Stimulated activated CD4-positive, alpha-beta T cell treated with anti-CD3 and anti-CD28 coated beads, Interleukin-12 subunit alpha, Interleukin-12 subunit beta, amount 100 ng/mL, for 48 hours (primary cell): ENCODE results near the gene MED27.

Source experiments
- DNase-seq, 3 donors: peaks; one replicate each; pipeline ENCODE4 v3.0.0-alpha.2; 2020; ENCODE audit warnings: low read depth in 2 of 3, low spot score in 1 of 3

MED27 gene

DNA sequence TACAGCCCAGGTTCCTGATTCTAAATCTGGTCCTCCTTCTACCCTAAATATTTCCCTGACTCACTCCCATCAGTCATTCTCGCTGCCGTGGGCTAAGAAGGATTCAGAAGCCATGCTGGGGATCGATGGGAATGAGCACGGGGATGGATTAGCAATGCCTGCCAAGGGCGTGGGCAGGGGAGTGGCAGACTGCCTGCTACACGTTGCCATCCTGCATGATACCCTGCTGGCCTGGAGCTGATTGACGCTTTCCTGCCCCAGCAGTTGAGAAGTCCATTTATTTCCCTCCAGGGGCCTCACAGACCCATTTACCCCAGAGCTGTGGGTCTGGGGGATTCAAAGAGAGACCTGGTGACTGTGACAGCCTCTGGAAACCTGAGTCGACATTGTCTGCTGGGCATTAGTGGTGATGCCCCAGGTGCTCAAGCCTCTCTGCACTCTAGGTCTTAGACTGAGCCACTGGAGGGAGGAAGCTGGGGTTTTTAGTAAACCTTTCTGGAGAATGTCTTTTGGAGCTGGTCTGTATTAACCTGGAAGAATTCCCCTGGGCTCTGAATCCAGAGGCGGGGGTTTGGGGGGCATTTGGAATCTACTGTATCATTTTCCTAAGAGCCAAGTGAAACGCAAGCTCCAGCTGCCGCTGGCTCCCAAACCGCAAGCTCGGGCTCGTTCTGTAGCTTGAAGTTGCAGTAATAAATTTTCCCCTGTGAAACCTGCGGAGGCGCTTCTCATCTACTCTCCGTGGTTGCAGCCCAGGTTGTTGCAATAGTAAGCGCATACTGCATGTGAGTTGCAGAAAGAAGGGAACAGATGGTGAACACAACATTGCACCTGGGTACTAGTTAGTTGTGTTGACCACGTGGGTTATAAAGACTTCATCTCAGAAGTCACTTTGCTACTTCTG, 263.4 kb downstream of the MED27 start:
- no peak for DNase-seq

DNA sequence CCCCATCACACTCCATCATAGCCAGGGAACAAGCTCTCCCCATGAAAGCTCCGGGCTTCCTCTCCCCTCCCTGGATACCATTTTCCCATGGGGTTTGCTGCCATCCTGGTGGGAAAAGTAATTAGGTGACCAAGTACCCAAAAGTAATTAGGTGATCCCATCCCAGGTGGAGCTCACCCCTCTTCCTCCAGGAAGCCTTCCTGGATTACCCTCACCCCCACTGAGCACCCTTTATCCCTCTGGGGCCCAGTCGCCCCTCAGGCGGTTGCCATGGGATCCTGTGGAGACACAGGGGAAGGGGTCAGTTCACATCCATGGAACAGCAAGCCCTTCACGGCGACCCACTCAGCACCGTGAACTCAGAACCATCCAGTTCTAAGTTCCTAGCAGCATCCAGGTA, 265.0 kb downstream of the MED27 start:
- no peak for DNase-seq

DNA sequence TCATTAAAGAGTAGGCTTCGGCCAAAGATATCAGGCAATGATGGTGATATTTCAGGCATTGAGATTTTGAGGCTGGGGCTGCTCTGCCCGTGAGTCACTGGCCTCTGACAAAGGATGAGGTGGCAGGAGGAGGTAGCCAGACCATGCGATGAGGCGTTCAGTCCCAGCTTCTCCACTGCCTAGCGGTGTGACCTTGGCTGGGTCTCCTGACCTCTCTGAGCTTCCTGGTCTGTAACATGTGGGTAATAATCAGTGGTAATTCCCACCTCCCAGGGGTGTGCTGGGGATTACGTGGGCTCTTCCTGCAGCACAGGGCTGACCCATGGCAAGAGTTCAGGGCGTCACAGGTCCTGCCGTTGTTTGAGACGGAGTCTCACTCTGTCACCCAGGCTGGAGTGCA, 266.6 kb downstream of the MED27 start:
- DNase-seq, result no peak

DNA sequence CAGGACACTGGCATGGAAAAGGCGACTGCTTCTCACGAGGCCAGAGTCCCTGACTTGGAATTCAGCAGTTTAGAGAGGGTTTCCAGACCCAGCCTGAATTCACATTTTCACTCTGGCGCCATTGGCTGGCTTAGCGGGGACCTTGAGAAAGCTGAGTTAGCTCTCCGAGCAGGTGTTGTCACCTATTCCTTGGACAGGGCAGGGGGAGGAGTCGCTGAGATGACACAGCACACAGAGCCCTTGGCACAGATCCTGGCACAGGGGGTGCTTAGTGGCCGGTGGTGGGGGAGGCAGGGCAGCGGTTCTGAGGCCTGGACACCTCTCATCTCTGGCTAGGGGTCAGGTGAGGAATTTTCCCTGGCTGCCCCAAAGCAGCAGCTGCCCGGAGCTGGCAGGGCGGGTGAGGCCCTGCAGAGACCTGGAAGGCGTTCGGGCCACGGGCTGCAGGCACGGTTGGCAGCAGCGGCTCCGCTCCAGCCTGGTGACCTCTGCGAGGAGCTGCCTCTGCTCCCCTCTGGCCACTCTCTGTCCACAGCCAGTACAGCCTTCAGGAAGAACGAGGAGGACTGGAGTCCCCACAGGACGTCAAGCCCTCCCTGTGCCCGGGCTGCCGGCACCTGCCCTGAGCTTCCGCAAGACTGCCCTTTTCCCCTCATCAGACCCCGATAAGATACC, 267.4 kb downstream of the MED27 start:
- DNase-seq, result no peak

DNA sequence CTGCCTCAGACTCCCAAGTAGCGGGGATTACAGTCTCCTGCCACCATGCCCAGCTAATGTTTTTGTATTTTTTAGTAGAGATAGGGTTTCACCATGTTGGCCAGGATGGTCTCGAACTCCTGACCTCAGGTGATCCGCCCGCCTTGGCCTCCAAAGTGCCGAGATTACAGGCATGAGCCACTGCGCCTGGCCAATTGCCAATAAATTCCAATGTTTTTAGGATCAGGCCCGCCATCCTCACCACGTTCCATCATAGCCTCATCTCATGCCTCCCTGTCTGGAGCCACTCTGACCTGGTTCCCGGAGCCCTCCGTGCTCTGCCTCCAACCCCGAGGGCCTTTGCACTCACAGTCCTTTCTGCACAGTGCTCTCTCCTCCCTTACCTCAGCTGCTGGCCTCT, 268.3 kb downstream of the MED27 start:
- DNase-seq, result no peak

- DNase-seq, result no peak
Observed at GRCh38 chr9:131810351-131811170, 269.1 kb downstream of the MED27 start.
